GM20431 (cell line): Measurements from ENCODE around the gene CEBPG.

Experiments
- in situ Hi-C: fragments of 300-500 bp; cut with MseI, MboI; formaldehyde crosslinking; loops from one replicate; pipeline ENCODE4 v1.15.0; 2020; ENCODE audit warnings: low sequenced_read_pairs; ENCODE audit not compliant: unreplicated experiment

CEBPG gene

GRCh38 chr19:33402421-33403220, 29.1 kb downstream of the CEBPG start:
- in situ Hi-C loops = no loop called here

GRCh38 chr19:33403221-33403972, 29.9 kb downstream of the CEBPG start:
- in situ Hi-C loops = no loop called here

- in situ Hi-C loops = no loop called here
Measured at GRCh38 chr19:33403973-33404304, 30.4 kb downstream of the CEBPG start.

- in situ Hi-C loops = no loop called here
Measured at GRCh38 chr19:33404506-33405253, 31.2 kb downstream of the CEBPG start.

- in situ Hi-C loops = no loop called here
Measured at GRCh38 chr19:33405254-33405552, 31.7 kb downstream of the CEBPG start.

- in situ Hi-C loops = no loop called here
Measured at GRCh38 chr19:33405553-33406461, 32.3 kb downstream of the CEBPG start.

GRCh38 chr19:33406521-33407139, 33.1 kb downstream of the CEBPG start:
- in situ Hi-C loops = no loop called here

GRCh38 chr19:33407140-33407551, 33.6 kb downstream of the CEBPG start:
- in situ Hi-C loops = no loop called here

- in situ Hi-C loops = no loop called here
Measured at GRCh38 chr19:33407716-33408115, 34.2 kb downstream of the CEBPG start.

GRCh38 chr19:33408116-33408515, 34.6 kb downstream of the CEBPG start:
- in situ Hi-C loops = no loop called here

GRCh38 chr19:33408538-33409434, 35.3 kb downstream of the CEBPG start:
- in situ Hi-C loops = no loop called here

GRCh38 chr19:33409906-33410685, 36.6 kb downstream of the CEBPG start:
- in situ Hi-C loops = loop anchor here (10.0 kb wide), 1 partner anchor 175 kb away; no protein-coding TSS in a partner anchor

- in situ Hi-C loops = loop anchor here (10.0 kb wide), 1 partner anchor 176 kb away; no protein-coding TSS in a partner anchor
Measured at GRCh38 chr19:33410915-33411401, 37.4 kb downstream of the CEBPG start.

- in situ Hi-C loops = loop anchor here (10.0 kb wide), 1 partner anchor 177 kb away; no protein-coding TSS in a partner anchor
Measured at GRCh38 chr19:33411621-33412180, 38.2 kb downstream of the CEBPG start.

GRCh38 chr19:33412601-33413425, 39.3 kb downstream of the CEBPG start:
- in situ Hi-C loops = loop anchor here (10.0 kb wide), 1 partner anchor 178 kb away; no protein-coding TSS in a partner anchor

- in situ Hi-C loops = loop anchor here (10.0 kb wide), 1 partner anchor 179 kb away; no protein-coding TSS in a partner anchor
Measured at GRCh38 chr19:33413426-33413725, 39.9 kb downstream of the CEBPG start.
